Measurements from ENCODE around the gene SPECC1L.

Gene SPECC1L

GRCh38 chr22:24401931-24402367 is 131.3 kb downstream of the SPECC1L start:
- no peak for TF ChIP-seq GATA1 (IDR thresholded peaks at IDR 0.05; ENCODE audit: low read depth, low read length)
- TF ChIP-seq POLR2A (IDR thresholded peaks at IDR 0.05; ENCODE audit: low read length) = no peak
- no peak for DNase-seq

DNA sequence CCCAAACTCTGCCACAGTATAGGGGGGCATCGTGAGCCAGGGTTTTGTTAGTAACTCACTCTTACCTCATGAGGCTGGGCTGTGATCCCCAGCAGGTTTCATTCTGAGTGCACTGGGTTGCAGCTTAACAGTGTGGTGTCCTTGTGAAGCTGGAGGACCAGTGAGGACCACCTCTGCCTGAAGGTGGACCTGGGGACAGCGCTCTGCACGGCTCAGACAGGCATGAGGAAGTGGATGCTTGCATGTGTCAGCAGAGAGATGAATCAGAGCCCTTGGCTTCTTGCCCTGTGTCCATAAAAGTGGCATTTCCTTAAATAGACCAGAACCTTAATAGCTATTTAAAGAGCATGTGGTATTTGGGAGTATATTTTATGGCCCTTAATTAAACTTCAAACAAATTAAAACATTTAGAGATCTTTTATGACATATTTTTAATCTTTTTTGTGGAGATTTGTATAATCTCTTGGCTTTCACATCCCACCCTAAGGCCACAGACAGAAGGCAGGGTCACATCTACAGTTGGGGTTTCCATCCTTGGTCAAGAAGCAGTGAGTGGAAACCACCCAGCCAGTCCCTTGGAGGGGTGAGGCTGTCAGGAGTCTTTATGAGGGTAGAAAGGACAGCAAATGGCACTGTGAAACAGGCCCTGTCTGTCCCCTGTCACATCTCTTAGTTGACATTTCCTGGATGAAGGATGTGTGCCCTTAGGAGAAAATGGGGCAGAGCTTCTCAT is 132.0 kb downstream of the SPECC1L start:
- TF ChIP-seq POLR2A (IDR thresholded peaks at IDR 0.05; ENCODE audit: low read length) = no peak
- TF ChIP-seq GATA1 (IDR thresholded peaks at IDR 0.05; ENCODE audit: low read depth, low read length) = no peak
- DNase-seq = peak in 1 of 2 experiments; percentile 45

DNA sequence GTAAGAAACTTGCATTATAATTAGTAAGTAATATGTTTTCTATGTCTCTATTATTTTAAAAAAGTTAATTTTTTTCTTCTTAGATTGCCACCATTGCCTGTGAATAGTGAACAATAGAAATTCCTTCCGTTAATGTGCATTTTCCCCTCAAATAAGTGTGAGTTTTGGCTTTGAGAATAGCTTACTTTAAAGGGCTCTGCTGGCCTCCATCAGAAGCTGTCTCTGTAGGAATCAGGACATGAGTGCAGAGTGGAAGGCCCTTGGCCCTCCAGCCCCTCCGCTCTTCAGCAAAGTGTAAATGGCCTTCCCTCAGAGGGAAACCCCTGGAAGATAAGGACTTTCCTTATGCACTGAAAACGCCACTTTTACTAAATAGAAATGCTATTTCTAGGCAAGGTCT is 132.7 kb downstream of the SPECC1L start:
- TF ChIP-seq POLR2A (IDR thresholded peaks at IDR 0.05; ENCODE audit: low read length) (no peak), GATA1 (IDR thresholded peaks at IDR 0.05; ENCODE audit: low read depth, low read length) (no peak)
- DNase-seq = no peak

DNA sequence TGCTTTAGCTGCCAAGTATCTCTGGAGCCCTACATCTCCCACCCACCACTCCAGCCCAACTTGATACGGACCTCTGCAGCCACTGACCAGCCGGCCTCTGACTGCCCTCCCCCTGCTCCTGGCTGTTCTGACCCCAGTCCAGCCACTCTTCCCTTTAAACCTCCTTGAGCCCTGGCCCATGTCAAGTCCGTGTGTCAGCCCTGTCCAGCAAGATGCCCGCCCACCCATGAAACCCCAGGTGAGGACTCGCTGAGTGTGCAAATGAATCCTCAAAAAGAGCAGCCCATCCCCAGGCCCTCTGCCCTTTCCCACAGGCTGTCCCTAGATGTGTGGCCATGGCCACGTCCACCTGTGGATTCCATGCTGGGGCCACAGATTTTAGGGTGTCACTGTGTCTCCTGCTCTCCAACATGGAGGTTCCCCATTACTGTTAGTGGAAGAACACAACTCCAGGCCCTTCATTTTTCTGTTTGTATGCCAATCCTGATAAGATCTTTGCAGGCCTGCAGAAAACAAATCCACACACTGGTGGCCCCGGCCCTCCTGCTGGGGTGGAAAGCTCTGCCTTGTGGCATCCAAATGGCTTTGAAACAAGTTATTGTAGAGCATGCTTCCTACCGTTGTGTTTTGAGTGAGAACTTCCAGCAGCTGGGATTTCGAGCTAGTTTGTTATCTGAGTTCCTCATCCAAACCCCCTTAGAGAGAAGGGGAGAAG is 134.1 kb downstream of the SPECC1L start:
- DNase-seq = no peak
- TF ChIP-seq POLR2A (IDR thresholded peaks at IDR 0.05; ENCODE audit: low read length) (no peak), GATA1 (IDR thresholded peaks at IDR 0.05; ENCODE audit: low read depth, low read length) (no peak)

GRCh38 chr22:24405631-24406321 is 135.1 kb downstream of the SPECC1L start:
- no peak for TF ChIP-seq POLR2A (IDR thresholded peaks at IDR 0.05; ENCODE audit: low read length)
- TF ChIP-seq GATA1 (IDR thresholded peaks at IDR 0.05; ENCODE audit: low read depth, low read length) = no peak
- DNase-seq = no peak

- peak; percentile 66 to 76 for DNase-seq
- TF ChIP-seq POLR2A (IDR thresholded peaks at IDR 0.05; ENCODE audit: low read length) (no peak), GATA1 (IDR thresholded peaks at IDR 0.05; ENCODE audit: low read depth, low read length) (no peak)
Measured at GRCh38 chr22:24406322-24407277, 136.0 kb downstream of the SPECC1L start.

DNA sequence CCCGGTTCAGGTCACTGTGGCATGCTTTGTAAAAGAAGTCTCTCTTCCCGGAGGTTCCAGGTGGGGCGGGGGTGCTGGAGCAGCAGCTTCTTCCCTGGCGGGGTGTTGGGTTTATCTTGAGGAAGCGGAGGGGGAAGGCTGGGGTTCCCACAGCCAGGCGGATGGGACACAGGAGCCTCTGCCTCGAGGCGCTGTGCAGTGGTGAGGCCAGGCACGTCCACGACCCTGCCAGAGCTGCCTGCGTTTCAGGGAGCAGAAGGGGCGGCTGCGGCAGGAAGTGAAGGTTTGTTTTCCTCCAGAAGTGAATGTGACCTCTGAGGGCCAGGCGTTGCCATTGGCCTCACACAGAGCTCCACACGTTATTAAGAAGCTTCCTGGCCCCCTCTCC is 136.6 kb downstream of the SPECC1L start:
- no peak for DNase-seq
- TF ChIP-seq POLR2A (IDR thresholded peaks at IDR 0.05; ENCODE audit: low read length) (no peak), GATA1 (IDR thresholded peaks at IDR 0.05; ENCODE audit: low read depth, low read length) (no peak)

GRCh38 chr22:24407884-24408283 is 137.3 kb downstream of the SPECC1L start:
- TF ChIP-seq GATA1 (IDR thresholded peaks at IDR 0.05; ENCODE audit: low read depth, low read length) (no peak), POLR2A (IDR thresholded peaks at IDR 0.05; ENCODE audit: low read length) (no peak)
- no peak for DNase-seq

DNA sequence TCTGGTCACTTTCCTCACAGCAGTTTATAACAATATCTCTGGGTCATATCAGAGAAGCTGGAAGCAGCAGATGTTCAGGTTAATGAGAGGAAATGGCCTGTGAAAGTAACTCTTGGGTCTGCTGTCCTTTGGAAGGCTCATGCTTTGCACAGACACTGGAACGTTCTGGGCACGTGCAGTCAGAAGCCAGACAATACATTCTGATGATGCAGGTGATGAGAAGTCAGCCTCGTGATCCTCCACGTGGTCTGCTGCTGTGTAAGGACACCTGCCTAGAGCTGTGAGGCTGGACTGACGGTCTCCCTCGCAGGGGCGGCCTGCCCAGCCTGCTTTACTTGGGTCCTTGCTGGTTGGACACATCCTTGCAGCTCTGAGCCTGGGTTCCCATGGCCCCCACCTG is 138.0 kb downstream of the SPECC1L start:
- no peak for DNase-seq
- TF ChIP-seq POLR2A (IDR thresholded peaks at IDR 0.05; ENCODE audit: low read length) = no peak
- TF ChIP-seq GATA1 (IDR thresholded peaks at IDR 0.05; ENCODE audit: low read depth, low read length) = no peak

DNA sequence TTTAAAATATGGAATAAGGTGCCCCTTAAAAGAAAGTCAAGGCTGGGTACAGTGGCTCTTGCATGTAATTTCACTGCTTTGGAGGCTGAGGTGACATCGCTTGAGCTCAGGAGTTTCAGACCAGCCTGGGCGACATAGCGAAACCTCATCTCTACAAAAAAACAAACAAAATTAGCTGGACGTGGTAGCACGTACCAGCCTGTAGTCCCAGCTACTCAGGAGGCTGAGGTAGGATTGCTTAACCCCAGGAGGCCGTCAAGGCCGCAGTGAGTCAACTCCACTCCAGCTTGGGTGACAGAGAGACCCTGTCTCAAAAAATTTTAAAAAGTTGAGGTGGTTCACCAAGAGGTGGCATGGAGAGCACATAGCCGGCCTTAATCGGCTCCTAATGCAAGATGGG is 139.1 kb downstream of the SPECC1L start:
- DNase-seq = no peak
- no peak for TF ChIP-seq POLR2A (IDR thresholded peaks at IDR 0.05; ENCODE audit: low read length)
- TF ChIP-seq GATA1 (IDR thresholded peaks at IDR 0.05; ENCODE audit: low read depth, low read length) = no peak

- TF ChIP-seq GATA1 (IDR thresholded peaks at IDR 0.05; ENCODE audit: low read depth, low read length) (no peak), POLR2A (IDR thresholded peaks at IDR 0.05; ENCODE audit: low read length) (no peak)
- DNase-seq = no peak
Measured at GRCh38 chr22:24410110-24410856, 139.7 kb downstream of the SPECC1L start.

GRCh38 chr22:24411256-24412004 is 140.8 kb downstream of the SPECC1L start:
- DNase-seq = no peak
- TF ChIP-seq GATA1 (IDR thresholded peaks at IDR 0.05; ENCODE audit: low read depth, low read length) = no peak
- TF ChIP-seq POLR2A (IDR thresholded peaks at IDR 0.05; ENCODE audit: low read length) = no peak
